ENCODE data around the gene SLIT3.

The SLIT3 gene

DNA sequence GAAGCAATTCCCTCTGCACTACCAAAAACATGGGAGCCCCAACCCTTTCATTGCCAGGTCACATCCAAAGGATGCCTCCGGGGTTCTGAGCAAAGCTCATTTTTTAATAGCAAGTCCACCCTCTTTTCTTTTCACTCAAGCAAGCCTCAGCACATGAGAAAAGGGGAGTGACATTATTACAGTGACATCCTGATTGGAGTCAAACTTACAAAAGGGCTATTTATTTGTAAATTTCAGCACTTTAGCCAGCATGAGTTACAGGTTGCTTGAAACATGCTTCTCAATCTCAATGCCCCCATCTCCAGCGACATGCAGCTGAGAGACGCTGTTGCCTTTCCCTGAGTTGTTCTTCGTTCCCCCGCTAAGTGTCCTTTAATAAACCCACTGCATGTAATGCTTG is 483.3 kb downstream of the SLIT3 start:
- Histone ChIP-seq H3K9ac (no peak overlapping the region), H3K27ac (no peak overlapping the region), H3K4me1 (peaks cover 43% of the 10 kb centered on the region), H3K4me2 (ENCODE audit: low read length) (no peak overlapping the region), H2AFZ (no peak overlapping the region), H3K9me3 (ENCODE audit: control insufficient read depth, low read length) (no peaks in the 10 kb centered on the region), H3K79me2 (no peaks in the 10 kb centered on the region), H3K4me3 (ENCODE audit: low read depth, low read length) (no peak overlapping the region), H3K27me3 (ENCODE audit: control insufficient read depth, insufficient read depth, low read length) (no peaks in the 10 kb centered on the region), H3K36me3 (ENCODE audit: control insufficient read depth, insufficient read depth, low read length) (no peaks in the 10 kb centered on the region)
- TF ChIP-seq, protein P1, sequence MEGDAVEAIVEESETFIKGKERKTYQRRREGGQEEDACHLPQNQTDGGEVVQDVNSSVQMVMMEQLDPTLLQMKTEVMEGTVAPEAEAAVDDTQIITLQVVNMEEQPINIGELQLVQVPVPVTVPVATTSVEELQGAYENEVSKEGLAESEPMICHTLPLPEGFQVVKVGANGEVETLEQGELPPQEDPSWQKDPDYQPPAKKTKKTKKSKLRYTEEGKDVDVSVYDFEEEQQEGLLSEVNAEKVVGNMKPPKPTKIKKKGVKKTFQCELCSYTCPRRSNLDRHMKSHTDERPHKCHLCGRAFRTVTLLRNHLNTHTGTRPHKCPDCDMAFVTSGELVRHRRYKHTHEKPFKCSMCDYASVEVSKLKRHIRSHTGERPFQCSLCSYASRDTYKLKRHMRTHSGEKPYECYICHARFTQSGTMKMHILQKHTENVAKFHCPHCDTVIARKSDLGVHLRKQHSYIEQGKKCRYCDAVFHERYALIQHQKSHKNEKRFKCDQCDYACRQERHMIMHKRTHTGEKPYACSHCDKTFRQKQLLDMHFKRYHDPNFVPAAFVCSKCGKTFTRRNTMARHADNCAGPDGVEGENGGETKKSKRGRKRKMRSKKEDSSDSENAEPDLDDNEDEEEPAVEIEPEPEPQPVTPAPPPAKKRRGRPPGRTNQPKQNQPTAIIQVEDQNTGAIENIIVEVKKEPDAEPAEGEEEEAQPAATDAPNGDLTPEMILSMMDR (IDR thresholded peaks at IDR 0.05) = no peak

DNA sequence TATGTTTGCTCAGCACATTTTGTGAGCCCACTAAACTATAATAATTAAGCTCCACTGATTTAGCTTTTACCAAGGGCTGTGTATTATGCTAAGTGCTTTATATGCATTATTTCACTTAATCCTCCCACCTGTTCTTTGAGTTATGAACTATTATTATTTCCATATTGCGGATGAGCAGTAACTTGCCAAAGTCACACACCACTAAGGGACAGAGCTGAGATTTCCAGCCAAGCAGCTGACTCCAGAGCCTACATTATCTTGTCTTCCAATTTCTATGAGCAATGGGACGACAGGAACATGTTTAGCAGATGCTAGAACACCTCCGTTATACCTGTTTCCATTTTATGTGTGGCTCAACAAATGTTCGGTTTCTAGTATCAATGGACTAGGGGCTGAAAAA is 484.3 kb downstream of the SLIT3 start:
- H2AFZ ChIP-seq = no peak overlapping the region
- no peaks in the 10 kb centered on the region for H3K27me3 ChIP-seq (ENCODE audit: control insufficient read depth, insufficient read depth, low read length)
- no peaks in the 10 kb centered on the region for H3K9me3 ChIP-seq (ENCODE audit: control insufficient read depth, low read length)
- H3K4me2 ChIP-seq (ENCODE audit: low read length) = no peak overlapping the region
- H3K4me1 ChIP-seq = peaks cover 35% of the 10 kb centered on the region
- no peak overlapping the region for H3K27ac ChIP-seq
- no peak overlapping the region for H3K4me3 ChIP-seq (ENCODE audit: low read depth, low read length)
- H3K36me3 ChIP-seq (ENCODE audit: control insufficient read depth, insufficient read depth, low read length) = no peaks in the 10 kb centered on the region
- TF ChIP-seq, protein P1 (IDR thresholded peaks at IDR 0.05) = no peak
- H3K9ac ChIP-seq = no peak overlapping the region
- H3K79me2 ChIP-seq = no peaks in the 10 kb centered on the region

DNA sequence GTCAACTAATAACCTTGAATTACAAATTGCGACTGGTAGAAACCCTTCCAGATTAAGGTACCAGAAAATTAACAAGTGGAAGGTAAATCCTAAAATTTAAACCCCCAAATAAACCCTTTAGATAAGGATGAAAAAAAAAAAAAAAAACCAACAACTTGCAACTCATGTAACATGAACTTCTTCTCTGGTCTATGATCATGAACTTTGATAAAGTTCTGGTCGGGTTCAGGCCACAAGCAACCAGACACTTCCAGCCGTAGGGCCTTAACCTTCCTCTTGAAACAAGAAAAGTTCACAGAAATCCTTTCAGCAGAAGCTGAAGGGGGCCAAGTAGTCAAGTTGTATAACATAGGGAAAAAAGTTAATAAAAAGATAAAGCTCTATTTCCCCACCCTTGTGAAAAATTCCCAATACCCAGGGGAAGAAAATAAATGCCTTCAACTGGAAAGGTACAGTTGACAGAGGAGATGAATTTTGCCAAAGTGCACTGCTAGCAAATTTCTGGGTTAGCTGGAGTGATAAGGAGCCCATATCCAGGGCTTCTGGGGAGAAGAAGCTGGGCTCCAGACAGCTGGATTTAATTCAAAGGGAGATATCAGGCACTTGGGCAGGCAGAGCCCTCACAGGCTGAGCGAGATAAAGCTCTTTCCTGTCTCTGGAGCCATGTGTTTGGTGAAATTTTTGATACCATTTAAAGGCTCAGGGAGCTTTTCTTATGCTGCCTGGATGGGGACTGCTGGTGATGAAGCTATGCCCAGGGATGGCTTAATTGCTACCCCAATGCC is 487.6 kb downstream of the SLIT3 start:
- Histone ChIP-seq H3K4me3 (ENCODE audit: low read depth, low read length) (no peak overlapping the region), H3K27me3 (ENCODE audit: control insufficient read depth, insufficient read depth, low read length) (no peaks in the 10 kb centered on the region), H3K79me2 (no peaks in the 10 kb centered on the region), H3K9ac (no peak overlapping the region), H3K27ac (peak overlapping the region; percentile 42), H3K4me1 (peaks cover 11% of the 10 kb centered on the region), H2AFZ (no peak overlapping the region), H3K9me3 (ENCODE audit: control insufficient read depth, low read length) (no peaks in the 10 kb centered on the region), H3K36me3 (ENCODE audit: control insufficient read depth, insufficient read depth, low read length) (no peaks in the 10 kb centered on the region), H3K4me2 (ENCODE audit: low read length) (no peak overlapping the region)
- TF ChIP-seq, protein P1 (IDR thresholded peaks at IDR 0.05) = no peak

DNA sequence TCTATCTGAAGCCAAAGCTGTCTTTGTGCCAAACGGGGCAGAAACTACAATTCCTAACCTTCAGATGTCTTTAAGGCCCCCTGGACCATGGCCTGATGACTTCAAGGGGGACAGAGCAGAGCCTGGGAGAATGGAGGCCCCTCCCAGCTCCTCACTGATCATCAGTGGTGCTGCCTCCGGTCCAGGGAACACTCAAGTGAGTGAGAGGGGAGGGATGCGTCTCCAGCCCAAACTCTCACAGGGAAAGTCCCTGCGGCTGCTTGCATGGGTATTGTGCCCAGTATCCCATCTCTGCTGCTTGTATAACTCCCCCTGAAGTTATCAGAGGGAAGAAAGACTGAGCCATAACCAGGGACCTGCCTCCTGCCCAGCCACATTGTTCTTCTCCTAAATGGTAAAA is 490.3 kb downstream of the SLIT3 start:
- no peak overlapping the region for H3K9ac ChIP-seq
- no peaks in the 10 kb centered on the region for H3K9me3 ChIP-seq (ENCODE audit: control insufficient read depth, low read length)
- H3K4me2 ChIP-seq (ENCODE audit: low read length) = no peak overlapping the region
- H3K27me3 ChIP-seq (ENCODE audit: control insufficient read depth, insufficient read depth, low read length) = no peaks in the 10 kb centered on the region
- H3K27ac ChIP-seq = no peak overlapping the region
- TF ChIP-seq, protein P1 (IDR thresholded peaks at IDR 0.05) = no peak
- no peak overlapping the region for H3K4me3 ChIP-seq (ENCODE audit: low read depth, low read length)
- H2AFZ ChIP-seq = no peak overlapping the region
- peaks cover 11% of the 10 kb centered on the region for H3K4me1 ChIP-seq
- H3K79me2 ChIP-seq = no peaks in the 10 kb centered on the region
- no peaks in the 10 kb centered on the region for H3K36me3 ChIP-seq (ENCODE audit: control insufficient read depth, insufficient read depth, low read length)

DNA sequence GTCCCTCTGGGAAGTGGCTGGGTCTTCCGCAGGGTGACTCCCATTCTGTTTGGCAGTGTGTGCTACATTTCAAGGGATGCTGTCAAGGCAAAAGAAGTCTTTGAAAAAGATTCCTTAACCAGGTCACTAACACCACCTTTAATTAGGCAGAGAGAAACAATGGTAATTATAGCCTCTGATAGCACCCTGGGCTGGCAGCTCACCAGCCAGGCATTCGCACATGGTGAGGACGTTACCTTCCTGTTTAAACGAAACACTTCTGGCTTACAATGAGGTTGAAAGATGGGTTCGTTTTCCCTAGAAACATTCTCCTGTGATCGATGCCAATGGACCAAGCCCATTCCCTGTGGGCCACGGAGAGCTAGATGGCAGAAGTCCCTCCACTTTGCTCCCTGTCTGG is 491.7 kb downstream of the SLIT3 start:
- no peak overlapping the region for H3K9ac ChIP-seq
- H3K4me3 ChIP-seq (ENCODE audit: low read depth, low read length) = no peak overlapping the region
- no peaks in the 10 kb centered on the region for H3K27me3 ChIP-seq (ENCODE audit: control insufficient read depth, insufficient read depth, low read length)
- H3K79me2 ChIP-seq = no peaks in the 10 kb centered on the region
- H3K9me3 ChIP-seq (ENCODE audit: control insufficient read depth, low read length) = no peaks in the 10 kb centered on the region
- no peak overlapping the region for H3K27ac ChIP-seq
- H2AFZ ChIP-seq = no peak overlapping the region
- no peak overlapping the region for H3K4me2 ChIP-seq (ENCODE audit: low read length)
- peaks cover 11% of the 10 kb centered on the region for H3K4me1 ChIP-seq
- no peaks in the 10 kb centered on the region for H3K36me3 ChIP-seq (ENCODE audit: control insufficient read depth, insufficient read depth, low read length)
- TF ChIP-seq, protein P1 (IDR thresholded peaks at IDR 0.05) = no peak
